ENCODE results near the gene CCDC146.
A peak's percentile ranks its signal among the peaks of the same experiment; 100 is the strongest.
"Not testable (repeated sequence)": the region's sequence is repeated elsewhere in the genome, so short reads cannot be mapped to it uniquely, and the experiment has no call there.

The CCDC146 gene

GRCh38 chr7:77262316-77262715, 139.9 kb downstream of the CCDC146 start:
- Mint-ChIP-seq H3K27ac (peak overlapping the region; percentile 5), H3K9me3 (no peaks in the 10 kb centered on the region), H3K27me3 (ENCODE audit: low read depth) (no peaks in the 10 kb centered on the region), H3K4me1 (ENCODE audit: low read depth) (peaks cover 10% of the 10 kb centered on the region), H3K36me3 (ENCODE audit: low read depth) (peaks cover 2% of the 10 kb centered on the region), H3K4me3 (no peak overlapping the region)

GRCh38 chr7:77265666-77266065, 143.3 kb downstream of the CCDC146 start:
- Mint-ChIP-seq H3K4me3 (no peak overlapping the region), H3K27me3 (ENCODE audit: low read depth) (no peaks in the 10 kb centered on the region), H3K4me1 (ENCODE audit: low read depth) (peaks cover 10% of the 10 kb centered on the region), H3K27ac (no peak overlapping the region), H3K9me3 (no peaks in the 10 kb centered on the region), H3K36me3 (ENCODE audit: low read depth) (peaks cover 5% of the 10 kb centered on the region)

DNA sequence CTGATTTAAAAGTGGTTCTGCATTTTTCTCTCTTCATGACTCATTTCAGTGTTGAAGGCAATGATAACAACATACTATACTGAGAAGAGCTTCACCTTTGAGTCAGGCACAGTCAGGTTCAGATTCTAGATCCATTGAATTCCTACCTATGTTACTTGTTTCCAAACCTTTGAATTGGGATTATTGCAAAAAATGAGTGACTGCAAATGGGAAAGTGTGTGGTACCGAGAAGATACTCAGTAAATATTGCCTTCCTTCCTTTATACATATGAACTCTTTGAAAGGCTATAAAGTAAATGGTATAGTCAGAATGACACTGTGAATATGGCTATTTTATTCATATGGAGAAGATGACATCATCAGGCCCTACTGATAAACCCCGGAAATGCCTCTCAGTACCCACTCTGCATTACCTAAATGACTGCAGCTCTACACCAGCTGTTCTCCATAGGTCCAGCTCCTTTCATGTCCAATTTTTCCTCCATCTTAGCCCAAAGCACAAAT, 143.9 kb downstream of the CCDC146 start:
- H3K27ac Mint-ChIP-seq = peak overlapping the region; percentile 28
- peaks cover 5% of the 10 kb centered on the region for H3K36me3 Mint-ChIP-seq (ENCODE audit: low read depth)
- no peaks in the 10 kb centered on the region for H3K27me3 Mint-ChIP-seq (ENCODE audit: low read depth)
- peaks cover 10% of the 10 kb centered on the region for H3K4me1 Mint-ChIP-seq (ENCODE audit: low read depth)
- H3K4me3 Mint-ChIP-seq = no peak overlapping the region
- no peaks in the 10 kb centered on the region for H3K9me3 Mint-ChIP-seq

- H3K27ac Mint-ChIP-seq = no peak overlapping the region
- H3K9me3 Mint-ChIP-seq = no peaks in the 10 kb centered on the region
- H3K27me3 Mint-ChIP-seq (ENCODE audit: low read depth) = no peaks in the 10 kb centered on the region
- H3K4me1 Mint-ChIP-seq (ENCODE audit: low read depth) = peaks cover 10% of the 10 kb centered on the region
- peaks cover 5% of the 10 kb centered on the region for H3K36me3 Mint-ChIP-seq (ENCODE audit: low read depth)
- H3K4me3 Mint-ChIP-seq = no peak overlapping the region
Observed at GRCh38 chr7:77269360-77270093, 147.1 kb downstream of the CCDC146 start.

DNA sequence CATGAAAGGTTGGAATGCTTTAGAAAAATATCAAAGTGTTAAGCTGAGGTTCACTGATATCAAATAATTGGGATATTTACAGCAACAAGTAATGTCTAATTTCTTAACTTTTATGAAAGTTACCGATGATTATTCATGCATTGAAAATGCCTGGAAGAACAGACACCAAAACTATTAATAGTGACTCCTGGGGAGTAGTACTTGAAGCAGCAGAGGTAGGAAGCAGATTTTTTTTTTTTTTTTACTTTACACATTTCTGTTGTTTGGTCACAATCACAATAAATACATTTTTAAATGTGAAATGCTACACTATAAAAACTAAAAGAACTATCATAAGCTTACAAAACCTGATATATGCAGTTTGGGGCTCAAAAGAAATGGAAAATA, 147.7 kb downstream of the CCDC146 start:
- H3K27ac Mint-ChIP-seq = no peak overlapping the region
- H3K36me3 Mint-ChIP-seq (ENCODE audit: low read depth) = peaks cover 5% of the 10 kb centered on the region
- H3K4me1 Mint-ChIP-seq (ENCODE audit: low read depth) = peaks cover 10% of the 10 kb centered on the region
- no peaks in the 10 kb centered on the region for H3K9me3 Mint-ChIP-seq
- H3K4me3 Mint-ChIP-seq = no peak overlapping the region
- no peaks in the 10 kb centered on the region for H3K27me3 Mint-ChIP-seq (ENCODE audit: low read depth)

DNA sequence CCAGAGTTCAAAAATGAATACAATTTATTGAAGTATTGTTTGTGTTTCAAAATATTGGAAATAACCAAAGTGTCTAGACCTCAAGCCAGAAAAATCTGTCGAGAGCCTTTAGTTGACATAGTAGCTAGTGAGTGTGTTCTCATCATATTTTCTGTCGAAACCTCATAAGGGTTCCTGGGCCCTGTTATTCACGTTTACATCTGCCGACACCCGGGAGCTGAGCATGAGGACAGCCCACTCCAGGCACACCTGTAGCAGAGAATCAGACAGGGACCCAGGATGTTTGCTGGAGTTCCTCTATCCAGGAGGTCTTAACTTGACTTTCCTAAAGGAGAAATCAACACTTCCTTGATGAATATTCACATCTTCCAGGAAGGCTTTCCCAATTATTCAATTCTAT, 149.4 kb downstream of the CCDC146 start:
- Mint-ChIP-seq H3K36me3 (ENCODE audit: low read depth) (peaks cover 3% of the 10 kb centered on the region), H3K4me1 (ENCODE audit: low read depth) (peaks cover 9% of the 10 kb centered on the region), H3K9me3 (no peaks in the 10 kb centered on the region), H3K27ac (no peak overlapping the region), H3K4me3 (no peak overlapping the region), H3K27me3 (ENCODE audit: low read depth) (peaks cover 5% of the 10 kb centered on the region)

GRCh38 chr7:77275663-77276062, 153.2 kb downstream of the CCDC146 start:
- H3K27ac Mint-ChIP-seq; H3K4me1 Mint-ChIP-seq (ENCODE audit: low read depth); H3K4me3 Mint-ChIP-seq: not testable (repeated sequence)

DNA sequence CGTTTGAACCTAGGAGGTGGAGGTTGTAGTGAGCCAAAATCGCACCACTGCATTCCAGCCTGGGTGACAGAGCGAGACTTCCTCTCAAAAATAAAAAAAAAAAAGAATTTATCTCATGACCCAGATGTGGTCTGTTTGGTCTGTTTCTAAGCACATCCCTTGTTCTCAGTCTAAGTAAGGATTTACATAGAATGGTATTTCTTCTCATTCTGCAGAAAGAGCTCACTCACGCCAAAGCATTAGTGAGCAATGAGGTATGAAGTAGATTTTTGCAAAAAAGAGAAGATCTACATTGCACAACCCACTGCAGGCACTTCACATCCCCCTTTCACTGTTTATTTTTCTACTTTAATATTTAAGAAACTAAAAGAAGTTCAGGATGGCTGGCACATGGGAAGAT, 153.7 kb downstream of the CCDC146 start:
- Mint-ChIP-seq H3K9me3 (no peaks in the 10 kb centered on the region), H3K27me3 (ENCODE audit: low read depth) (peaks cover 5% of the 10 kb centered on the region), H3K4me1 (ENCODE audit: low read depth) (peaks cover 9% of the 10 kb centered on the region), H3K36me3 (ENCODE audit: low read depth) (peaks cover 6% of the 10 kb centered on the region), H3K4me3 (no peak overlapping the region), H3K27ac (peak overlapping the region; percentile 9)

More at GRCh38 chr7:77275663-77276062, 153.2 kb downstream of the CCDC146 start:
- not testable (repeated sequence) for H3K9me3 Mint-ChIP-seq; H3K27me3 Mint-ChIP-seq (ENCODE audit: low read depth); H3K36me3 Mint-ChIP-seq (ENCODE audit: low read depth)

GRCh38 chr7:77281780-77282478, 159.5 kb downstream of the CCDC146 start:
- no peaks in the 10 kb centered on the region for H3K27me3 Mint-ChIP-seq (ENCODE audit: low read depth)
- peaks cover 6% of the 10 kb centered on the region for H3K36me3 Mint-ChIP-seq (ENCODE audit: low read depth)
- peaks cover 4% of the 10 kb centered on the region for H3K9me3 Mint-ChIP-seq
- H3K4me1 Mint-ChIP-seq (ENCODE audit: low read depth) = no peaks in the 10 kb centered on the region
- no peak overlapping the region for H3K4me3 Mint-ChIP-seq
- H3K27ac Mint-ChIP-seq = no peak overlapping the region

DNA sequence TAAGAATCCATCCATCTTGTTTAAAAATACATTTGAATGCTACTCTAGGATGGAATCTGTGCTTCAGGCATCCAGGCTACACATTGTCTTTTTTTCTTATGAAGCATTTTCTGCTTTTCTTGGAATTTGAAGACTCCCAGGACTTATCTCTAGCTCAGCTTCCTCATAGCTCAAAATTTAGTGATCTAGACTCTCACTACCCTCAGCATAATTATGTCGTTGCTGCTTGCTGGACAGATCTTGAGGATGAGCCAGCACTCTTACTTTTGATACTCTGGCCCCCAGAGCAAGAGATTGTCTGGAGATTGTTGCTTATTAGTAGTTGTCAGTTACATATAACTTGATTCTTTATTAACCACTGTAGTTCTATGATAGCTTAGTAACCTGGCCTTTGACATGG, 160.5 kb downstream of the CCDC146 start:
- peaks cover 6% of the 10 kb centered on the region for H3K36me3 Mint-ChIP-seq (ENCODE audit: low read depth)
- H3K4me3 Mint-ChIP-seq = no peak overlapping the region
- peaks cover 11% of the 10 kb centered on the region for H3K9me3 Mint-ChIP-seq
- no peaks in the 10 kb centered on the region for H3K4me1 Mint-ChIP-seq (ENCODE audit: low read depth)
- H3K27ac Mint-ChIP-seq = no peak overlapping the region
- no peaks in the 10 kb centered on the region for H3K27me3 Mint-ChIP-seq (ENCODE audit: low read depth)

DNA sequence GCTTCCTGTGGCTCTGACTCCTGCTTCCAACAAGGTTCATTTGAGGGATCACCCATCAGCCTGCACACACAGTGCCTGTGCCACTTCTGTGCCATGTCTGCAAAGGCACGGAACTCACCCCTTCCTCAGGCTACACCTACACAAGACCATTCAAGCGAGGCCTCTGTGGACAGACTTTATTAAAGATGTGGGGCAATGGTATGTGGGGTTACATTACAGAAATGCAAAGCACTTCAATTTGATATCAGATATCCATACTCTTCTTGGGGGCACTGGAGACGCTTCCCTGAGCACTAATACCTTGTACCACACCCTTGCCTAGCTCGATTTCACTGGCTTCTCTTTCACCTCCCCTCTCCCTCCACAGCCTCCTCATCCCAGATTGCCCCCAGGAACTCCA, 161.6 kb downstream of the CCDC146 start:
- peaks cover 1% of the 10 kb centered on the region for H3K36me3 Mint-ChIP-seq (ENCODE audit: low read depth)
- no peak overlapping the region for H3K4me3 Mint-ChIP-seq
- no peaks in the 10 kb centered on the region for H3K27me3 Mint-ChIP-seq (ENCODE audit: low read depth)
- no peak overlapping the region for H3K27ac Mint-ChIP-seq
- no peaks in the 10 kb centered on the region for H3K4me1 Mint-ChIP-seq (ENCODE audit: low read depth)
- peaks cover 14% of the 10 kb centered on the region for H3K9me3 Mint-ChIP-seq

DNA sequence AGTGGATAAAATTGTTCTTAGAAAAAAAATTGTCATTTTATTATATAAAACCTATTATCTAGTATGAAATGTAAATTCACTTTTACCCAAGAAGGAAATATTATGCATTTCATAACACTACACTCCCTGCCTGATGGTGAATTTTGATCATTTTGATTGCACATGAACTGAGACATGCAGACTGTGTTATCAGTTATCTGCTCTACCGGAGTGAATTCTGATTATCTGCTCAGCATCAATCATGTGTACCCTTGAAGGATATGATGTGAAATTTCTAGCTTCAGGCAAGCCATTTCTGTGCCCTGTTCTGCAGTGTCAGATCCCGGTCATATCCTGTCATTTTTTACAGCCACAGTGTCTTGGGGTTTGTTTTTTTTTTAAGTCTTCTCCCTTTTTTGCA, 162.2 kb downstream of the CCDC146 start:
- H3K4me1 Mint-ChIP-seq (ENCODE audit: low read depth) = no peaks in the 10 kb centered on the region

DNA sequence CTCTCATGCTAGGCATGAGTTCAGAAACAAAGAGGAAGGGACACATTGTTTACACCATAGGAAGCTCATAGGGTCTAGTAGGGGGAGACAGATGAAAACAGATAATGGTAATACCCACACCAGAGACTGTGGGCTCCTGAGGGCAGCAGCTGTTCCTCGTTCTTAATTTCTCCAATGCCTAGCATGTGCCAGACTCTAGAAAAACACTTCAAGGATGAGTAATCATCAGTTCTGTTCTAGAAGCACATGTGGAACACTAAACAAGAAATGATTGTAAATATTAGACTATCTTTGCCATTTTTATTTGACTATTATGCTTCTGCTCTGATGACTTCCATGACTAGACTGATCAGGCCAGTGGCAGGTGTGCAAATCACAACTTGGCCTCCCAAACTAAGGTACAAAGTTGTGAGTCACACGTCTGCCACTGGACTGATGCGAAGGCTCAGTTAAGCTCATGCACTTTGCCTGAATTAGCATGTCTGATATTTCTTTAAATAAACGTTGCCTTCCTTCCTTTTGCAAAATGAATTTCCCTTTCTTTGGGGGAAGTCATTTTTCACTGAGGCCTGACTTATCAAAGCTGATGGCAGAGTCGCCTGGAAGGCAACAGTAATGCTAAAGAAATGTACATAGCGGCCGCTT, 166.4 kb downstream of the CCDC146 start:
- H3K27ac Mint-ChIP-seq = no peak overlapping the region
- no peak overlapping the region for H3K4me3 Mint-ChIP-seq
- H3K36me3 Mint-ChIP-seq (ENCODE audit: low read depth) = peaks cover 6% of the 10 kb centered on the region
- H3K4me1 Mint-ChIP-seq (ENCODE audit: low read depth) = peaks cover 3% of the 10 kb centered on the region
- H3K27me3 Mint-ChIP-seq (ENCODE audit: low read depth) = no peaks in the 10 kb centered on the region
- peaks cover 14% of the 10 kb centered on the region for H3K9me3 Mint-ChIP-seq

More for the DNA sequence above, 162.2 kb downstream of the CCDC146 start:
- peaks cover 14% of the 10 kb centered on the region for H3K9me3 Mint-ChIP-seq
- H3K4me3 Mint-ChIP-seq = no peak overlapping the region
- H3K27me3 Mint-ChIP-seq (ENCODE audit: low read depth) = no peaks in the 10 kb centered on the region
- H3K36me3 Mint-ChIP-seq (ENCODE audit: low read depth) = peaks cover 3% of the 10 kb centered on the region
- H3K27ac Mint-ChIP-seq = no peak overlapping the region

DNA sequence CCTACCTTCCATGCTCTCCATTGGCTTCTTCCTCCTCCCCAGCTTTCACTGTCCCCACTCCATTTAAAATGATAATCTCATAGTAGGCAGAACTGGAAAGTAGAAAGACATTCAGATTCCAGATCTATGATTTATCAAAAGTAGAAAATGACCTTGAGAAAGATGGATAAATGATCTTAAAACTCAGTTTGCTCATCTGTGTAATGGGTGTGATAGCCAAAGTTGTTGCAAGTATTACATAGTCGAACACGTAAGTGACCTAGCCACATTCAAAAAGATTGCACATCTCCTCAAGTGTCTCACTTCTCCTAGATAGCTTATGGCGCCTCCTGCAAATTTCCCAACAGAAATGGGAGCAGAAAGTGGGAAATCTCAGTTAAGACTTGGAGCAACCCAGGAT, 167.0 kb downstream of the CCDC146 start:
- peaks cover 3% of the 10 kb centered on the region for H3K4me1 Mint-ChIP-seq (ENCODE audit: low read depth)
- no peak overlapping the region for H3K4me3 Mint-ChIP-seq
- H3K36me3 Mint-ChIP-seq (ENCODE audit: low read depth) = peaks cover 7% of the 10 kb centered on the region
- no peaks in the 10 kb centered on the region for H3K27me3 Mint-ChIP-seq (ENCODE audit: low read depth)
- H3K27ac Mint-ChIP-seq = no peak overlapping the region
- H3K9me3 Mint-ChIP-seq = peaks cover 14% of the 10 kb centered on the region

GRCh38 chr7:77290425-77290824, 168.0 kb downstream of the CCDC146 start:
- H3K27me3 Mint-ChIP-seq (ENCODE audit: low read depth) = no peaks in the 10 kb centered on the region
- no peak overlapping the region for H3K4me3 Mint-ChIP-seq
- H3K36me3 Mint-ChIP-seq (ENCODE audit: low read depth) = peaks cover 7% of the 10 kb centered on the region
- peaks cover 3% of the 10 kb centered on the region for H3K4me1 Mint-ChIP-seq (ENCODE audit: low read depth)
- H3K9me3 Mint-ChIP-seq = peaks cover 14% of the 10 kb centered on the region
- no peak overlapping the region for H3K27ac Mint-ChIP-seq
